Measurements from ENCODE around the gene MTF2.

The MTF2 gene

DNA sequence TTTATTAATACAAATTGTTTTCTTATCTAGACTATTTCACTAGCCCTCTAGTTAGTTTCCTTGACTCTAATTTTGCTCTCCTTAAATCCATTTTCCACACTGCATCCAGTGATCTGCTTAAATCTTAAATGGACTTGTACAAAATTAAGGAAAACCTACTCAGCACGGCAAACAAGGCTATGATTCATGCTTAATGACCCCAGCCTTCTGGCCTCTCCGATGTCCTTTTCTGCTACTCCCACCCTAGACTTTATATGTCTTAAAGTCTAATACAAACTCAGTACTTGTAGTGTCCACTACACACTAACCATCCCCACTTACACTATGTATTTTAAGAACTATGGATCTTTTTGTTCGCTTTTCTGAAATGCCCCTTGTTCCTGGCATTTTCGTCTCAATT lies 98.9 kb downstream of the MTF2 start:
- intact Hi-C loops (cut with DNase I; ENCODE audit: low total_unique reads) = no loop called here
- no peak for DNase-seq

DNA sequence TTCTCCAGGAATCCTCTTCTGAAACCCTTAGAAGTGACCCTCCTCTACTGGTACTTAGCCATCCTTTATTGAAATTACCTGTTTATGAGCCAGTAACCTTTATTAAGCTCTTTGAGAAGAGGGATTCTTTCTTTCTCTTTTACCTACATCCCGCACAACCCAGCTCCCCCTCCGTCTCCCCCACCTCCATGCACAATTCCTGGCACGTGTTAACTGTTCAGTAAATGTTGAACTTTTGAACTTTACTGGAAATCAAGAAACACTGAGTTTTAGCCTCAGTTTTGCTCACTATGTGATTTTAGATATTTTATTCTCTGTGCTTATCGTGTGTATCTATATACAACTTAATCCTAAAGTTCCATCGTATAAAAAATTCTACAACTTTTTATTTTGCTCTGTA lies 99.3 kb downstream of the MTF2 start:
- H3K4me3 ChIP-seq = peak overlapping the region; percentile 91 to 99
- peak overlapping the region in 1 of 2 donors; percentile 100 for H3K27ac ChIP-seq

More for the DNA sequence above, 98.9 kb downstream of the MTF2 start:
- peaks cover 0 to 5% (median 0%) of the 10 kb centered on the region in 3 donors for H3K36me3 ChIP-seq
- H3K27ac ChIP-seq = peak overlapping the region in 1 of 2 donors; percentile 21
- H3K27me3 ChIP-seq = no peaks in the 10 kb centered on the region
- peaks cover 0 to 57% (median 18%) of the 10 kb centered on the region in 4 donors for H3K4me1 ChIP-seq
- TF ChIP-seq, protein P1, sequence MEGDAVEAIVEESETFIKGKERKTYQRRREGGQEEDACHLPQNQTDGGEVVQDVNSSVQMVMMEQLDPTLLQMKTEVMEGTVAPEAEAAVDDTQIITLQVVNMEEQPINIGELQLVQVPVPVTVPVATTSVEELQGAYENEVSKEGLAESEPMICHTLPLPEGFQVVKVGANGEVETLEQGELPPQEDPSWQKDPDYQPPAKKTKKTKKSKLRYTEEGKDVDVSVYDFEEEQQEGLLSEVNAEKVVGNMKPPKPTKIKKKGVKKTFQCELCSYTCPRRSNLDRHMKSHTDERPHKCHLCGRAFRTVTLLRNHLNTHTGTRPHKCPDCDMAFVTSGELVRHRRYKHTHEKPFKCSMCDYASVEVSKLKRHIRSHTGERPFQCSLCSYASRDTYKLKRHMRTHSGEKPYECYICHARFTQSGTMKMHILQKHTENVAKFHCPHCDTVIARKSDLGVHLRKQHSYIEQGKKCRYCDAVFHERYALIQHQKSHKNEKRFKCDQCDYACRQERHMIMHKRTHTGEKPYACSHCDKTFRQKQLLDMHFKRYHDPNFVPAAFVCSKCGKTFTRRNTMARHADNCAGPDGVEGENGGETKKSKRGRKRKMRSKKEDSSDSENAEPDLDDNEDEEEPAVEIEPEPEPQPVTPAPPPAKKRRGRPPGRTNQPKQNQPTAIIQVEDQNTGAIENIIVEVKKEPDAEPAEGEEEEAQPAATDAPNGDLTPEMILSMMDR (IDR thresholded peaks at IDR 0.05) = no peak
- H3K9me3 ChIP-seq = no peaks in the 10 kb centered on the region
- peak overlapping the region; percentile 91 to 99 for H3K4me3 ChIP-seq

DNA sequence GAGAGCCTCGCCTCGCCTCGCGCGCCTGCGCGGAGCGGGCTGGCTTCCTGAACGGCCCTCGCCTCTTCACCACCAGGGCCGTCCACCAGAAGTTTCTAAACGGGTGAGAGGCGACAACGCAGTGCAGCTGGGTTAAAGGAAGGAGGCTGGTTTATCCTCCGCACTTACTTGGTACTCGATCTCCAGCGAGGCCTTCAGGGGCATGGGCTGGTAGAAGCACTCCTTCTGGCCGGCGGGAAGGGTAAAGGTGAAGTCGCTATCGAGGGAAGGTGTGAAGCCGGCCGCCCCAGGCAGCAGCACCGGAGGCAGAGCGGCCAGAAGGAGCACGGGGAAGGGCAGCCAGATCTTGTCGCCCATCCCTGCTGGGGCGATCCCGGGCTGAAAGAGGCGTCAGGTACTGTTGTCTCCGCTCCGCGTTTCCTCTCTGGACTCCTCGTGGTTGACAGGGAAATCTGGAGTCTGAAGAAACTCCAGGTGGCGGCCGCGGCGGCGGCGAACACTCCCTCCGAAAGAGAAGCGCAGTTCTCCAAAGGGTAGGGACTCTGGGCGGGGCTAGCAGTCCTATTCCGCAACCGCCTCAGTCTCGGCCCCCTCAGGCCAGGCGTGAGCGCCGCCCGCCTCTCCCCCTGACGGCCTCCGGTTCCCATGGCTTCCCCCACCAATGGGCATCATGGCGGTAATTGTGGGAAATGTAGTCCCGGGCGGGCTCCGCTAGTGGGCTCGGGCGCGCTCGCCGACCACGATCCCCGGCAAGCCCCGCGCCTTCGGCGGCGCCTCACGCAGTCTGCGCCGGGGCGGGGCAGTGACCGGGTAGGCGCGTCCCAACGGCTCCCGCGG lies 101.0 kb downstream of the MTF2 start, which contains the start of gene TMED5:
TSS of gene TMED5 (minus strand) at position 528 of the 837 bp plus-strand sequence. CDS start at position 357, 171 bp downstream.
- peak; percentile 98 to 99 for DNase-seq
- peak within 1 kb of the TSS; percentile 91 to 99 for H3K4me3 ChIP-seq
- H3K27ac ChIP-seq = peak within 1 kb of the TSS; percentile 99 to 100
- H3K27me3 ChIP-seq = no peaks in the 10 kb centered on the region
- TF ChIP-seq, protein P1 (IDR thresholded peaks at IDR 0.05) = peak; percentile 30 to 40
- H3K4me1 ChIP-seq = peaks cover 0 to 44% (median 18%) of the 10 kb centered on the region in 4 donors
- H3K36me3 ChIP-seq = no peaks in the 10 kb centered on the region
- intact Hi-C loops (cut with DNase I; ENCODE audit: low total_unique reads) = loop anchor here (10.0 kb wide), 2 partner anchors 95 to 345 kb away; partner anchors contain the start of gene RPL5
- no peaks in the 10 kb centered on the region for H3K9me3 ChIP-seq

More for the DNA sequence above, 99.3 kb downstream of the MTF2 start:
- H3K9me3 ChIP-seq = no peaks in the 10 kb centered on the region
- intact Hi-C loops (cut with DNase I; ENCODE audit: low total_unique reads) = no loop called here
- DNase-seq = no peak
- TF ChIP-seq, protein P1 (IDR thresholded peaks at IDR 0.05) = no peak
- no peaks in the 10 kb centered on the region for H3K27me3 ChIP-seq
- peaks cover 0 to 5% (median 0%) of the 10 kb centered on the region in 3 donors for H3K36me3 ChIP-seq
- H3K4me1 ChIP-seq = peaks cover 0 to 53% (median 18%) of the 10 kb centered on the region in 4 donors

DNA sequence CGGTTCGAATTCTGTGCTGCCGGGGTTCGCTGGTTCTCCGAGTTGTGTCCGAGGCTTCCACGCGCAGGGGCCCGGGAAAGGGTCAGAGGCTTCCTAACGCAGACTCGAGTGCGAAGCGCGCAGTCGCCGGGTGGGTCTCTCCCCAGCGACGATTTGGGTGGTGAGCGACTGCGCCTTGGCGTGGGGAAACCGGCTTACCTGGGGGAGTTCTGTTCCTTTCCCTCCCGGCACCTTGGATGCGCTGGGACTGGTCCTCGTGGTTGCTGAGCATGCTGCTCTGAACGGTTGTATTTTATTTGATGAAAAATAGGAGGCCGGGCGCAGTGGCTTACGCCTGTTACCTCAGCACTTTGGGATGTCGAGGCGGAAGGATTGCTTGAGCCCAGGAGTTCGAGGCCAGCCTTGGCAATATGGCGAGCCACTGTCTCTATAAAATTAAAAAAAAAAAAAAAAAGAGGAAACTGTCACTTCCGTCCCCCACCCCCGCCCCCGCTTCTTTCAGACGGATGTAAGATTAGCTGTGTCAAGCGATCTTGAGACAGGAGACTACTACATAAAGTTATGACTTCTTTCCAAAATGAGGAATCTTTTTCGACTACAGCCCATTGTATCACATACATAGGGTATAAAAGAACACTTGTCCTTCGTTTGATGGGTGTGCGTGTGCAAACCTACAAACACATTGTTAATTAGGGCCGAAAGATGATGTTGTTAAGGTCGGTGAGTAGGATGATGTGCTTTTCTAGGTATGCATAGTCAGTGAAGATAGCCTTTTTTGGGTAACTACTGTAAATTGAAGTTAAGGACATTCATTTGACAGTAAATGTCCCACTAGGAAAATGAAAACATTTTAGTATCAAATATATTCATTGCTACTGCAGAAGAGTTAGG lies 101.9 kb downstream of the MTF2 start, which contains the start of gene CCDC18:
TSS of gene CCDC18 (plus strand) at position 2 of the 891 bp plus-strand sequence. CDS start 2,638 bp downstream, outside the sequence.
- Histone ChIP-seq H3K27ac (peak within 1 kb of the TSS; percentile 99 to 100), H3K36me3 (no peaks in the 10 kb centered on the region), H3K4me1 (peaks cover 0 to 38% (median 17%) of the 10 kb centered on the region in 4 donors), H3K27me3 (no peaks in the 10 kb centered on the region), H3K4me3 (peak within 1 kb of the TSS; percentile 91 to 99), H3K9me3 (no peaks in the 10 kb centered on the region)
- intact Hi-C loops (cut with DNase I; ENCODE audit: low total_unique reads) = loop anchor here (10.0 kb wide), 2 partner anchors 96 to 346 kb away; partner anchors contain the start of gene RPL5
- DNase-seq = no peak
- TF ChIP-seq, protein P1 (IDR thresholded peaks at IDR 0.05) = no peak

DNA sequence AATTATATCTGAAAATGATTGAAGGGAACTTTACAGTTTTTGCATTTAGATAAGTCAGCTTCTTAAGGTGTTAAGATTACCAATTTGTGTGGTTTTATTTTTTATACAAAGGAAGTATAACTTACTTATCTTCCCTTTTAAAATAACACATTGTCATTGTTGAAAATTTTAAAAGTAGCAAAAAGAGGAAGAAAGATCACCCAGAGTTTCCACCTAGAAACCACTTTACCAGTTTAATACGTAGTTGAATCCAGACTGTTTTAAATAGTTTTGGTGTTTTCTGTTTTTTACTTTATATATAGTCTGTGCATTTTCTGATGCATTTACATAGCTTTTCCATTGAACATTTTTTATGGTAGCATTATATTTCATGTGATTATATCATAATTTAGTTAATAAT lies 107.6 kb downstream of the MTF2 start:
- TF ChIP-seq, protein P1 (IDR thresholded peaks at IDR 0.05) = no peak
- intact Hi-C loops (cut with DNase I; ENCODE audit: low total_unique reads) = loop anchor here (10.0 kb wide), 2 partner anchors 102 to 352 kb away; partner anchors contain the start of gene RPL5
- no peak overlapping the region for H3K27ac ChIP-seq
- no peaks in the 10 kb centered on the region for H3K27me3 ChIP-seq
- no peak overlapping the region for H3K4me3 ChIP-seq
- no peaks in the 10 kb centered on the region for H3K9me3 ChIP-seq
- no peaks in the 10 kb centered on the region for H3K4me1 ChIP-seq
- H3K36me3 ChIP-seq = no peaks in the 10 kb centered on the region
- no peak for DNase-seq

All from tibial artery (tissue), 4 donors.